ENCODE data around the gene SKI. TPM values are rescaled to one million over a fixed set of nuclear protein-coding genes. Genes with fewer than 3 reads are reported as not detected.

Gene SKI
- total RNA-seq, 2 donors from 2014 or later: 16.5 to 42.7 TPM

- peaks cover 8 to 9% of the 10 kb centered on the region in 2 donors for H3K4me1 Mint-ChIP-seq (ENCODE audit: low read depth in 2 of 2)
- H3K9me3 Mint-ChIP-seq: no peaks in the 10 kb centered on the region
- no peak overlapping the region for H3K4me3 Mint-ChIP-seq
- no peaks in the 10 kb centered on the region for H3K36me3 Mint-ChIP-seq
- no peak for ATAC-seq
- peak; percentile 41 for DNase-seq (ENCODE audit: low spot score)
- peaks cover 0 to 2% of the 10 kb centered on the region in 2 donors for H3K27me3 Mint-ChIP-seq
- H3K27ac Mint-ChIP-seq: no peak overlapping the region
Observed at GRCh38 chr1:2224631-2225428, 3.3 kb upstream of the SKI start.

DNA sequence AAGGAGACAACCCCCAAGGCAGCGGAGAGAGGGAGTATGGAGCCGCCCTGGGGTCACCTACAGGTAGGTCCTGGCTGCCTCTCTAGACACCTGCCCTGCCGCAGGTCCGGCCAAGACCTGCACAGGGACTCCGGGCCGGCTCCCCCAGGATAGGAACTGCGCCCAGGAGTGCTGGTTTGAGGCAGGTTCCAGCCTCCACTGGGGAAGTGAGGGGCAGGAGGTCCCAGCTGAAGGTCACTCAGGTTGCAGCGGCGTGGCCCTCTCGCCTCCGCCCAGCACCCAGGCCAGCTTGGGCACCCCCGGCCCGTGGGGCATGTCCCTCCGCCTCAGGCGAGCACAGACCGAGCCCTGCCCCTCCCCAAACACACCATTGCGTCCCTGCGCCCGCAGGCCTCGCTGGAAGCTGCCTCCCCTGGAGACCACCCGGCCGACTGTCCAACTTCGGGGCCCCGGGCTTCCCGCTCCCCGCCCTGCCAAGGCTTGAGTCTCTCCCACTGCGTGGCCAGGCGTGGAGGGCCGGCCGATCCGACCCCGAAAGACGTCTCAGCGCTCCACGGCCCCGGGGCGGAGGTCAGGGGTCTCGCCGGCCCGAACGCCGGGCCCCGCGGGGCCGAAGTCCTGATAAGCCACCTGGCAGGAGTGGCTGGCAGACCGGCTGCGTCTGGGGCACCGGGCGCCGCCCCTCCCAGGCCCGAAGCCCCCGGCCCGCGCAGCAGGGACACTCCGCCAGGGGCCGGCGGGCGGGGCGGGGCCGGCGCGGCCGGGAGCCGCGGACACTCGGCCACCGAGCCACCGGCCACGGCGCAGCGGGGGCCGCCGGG lies 1.4 kb upstream of the SKI start:
- ATAC-seq (no peak), DNase-seq (ENCODE audit: low spot score) (no peak)
- Mint-ChIP-seq H3K27ac (peak overlapping the region; percentile 57 to 76), H3K36me3 (no peaks in the 10 kb centered on the region), H3K27me3 (peaks cover 0 to 2% of the 10 kb centered on the region in 2 donors), H3K4me1 (ENCODE audit: low read depth in 2 of 2) (peaks cover 20 to 22% of the 10 kb centered on the region in 2 donors), H3K4me3 (peak overlapping the region; percentile 80), H3K9me3 (no peaks in the 10 kb centered on the region)

- no peaks in the 10 kb centered on the region for H3K36me3 Mint-ChIP-seq
- H3K9me3 Mint-ChIP-seq: no peaks in the 10 kb centered on the region
- peak overlapping the region; percentile 65 for H3K4me3 Mint-ChIP-seq
- H3K27me3 Mint-ChIP-seq: peaks cover 0 to 2% of the 10 kb centered on the region in 2 donors
- no peak overlapping the region for H3K27ac Mint-ChIP-seq
- peaks cover 28 to 29% of the 10 kb centered on the region in 2 donors for H3K4me1 Mint-ChIP-seq (ENCODE audit: low read depth in 2 of 2)
- DNase-seq (ENCODE audit: low spot score) (peak; percentile 98), ATAC-seq (peak; percentile 95 to 97)
Observed at GRCh38 chr1:2227346-2228156, 568 bp upstream of the SKI start.

DNA sequence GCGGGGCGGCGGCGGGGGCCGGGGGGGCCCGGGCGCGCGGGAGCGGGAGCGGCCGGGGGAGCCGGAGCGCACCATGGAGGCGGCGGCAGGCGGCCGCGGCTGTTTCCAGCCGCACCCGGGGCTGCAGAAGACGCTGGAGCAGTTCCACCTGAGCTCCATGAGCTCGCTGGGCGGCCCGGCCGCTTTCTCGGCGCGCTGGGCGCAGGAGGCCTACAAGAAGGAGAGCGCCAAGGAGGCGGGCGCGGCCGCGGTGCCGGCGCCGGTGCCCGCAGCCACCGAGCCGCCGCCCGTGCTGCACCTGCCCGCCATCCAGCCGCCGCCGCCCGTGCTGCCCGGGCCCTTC lies 546 bp downstream of the SKI start:
- peaks cover 36 to 37% of the 10 kb centered on the region in 2 donors for H3K4me1 Mint-ChIP-seq (ENCODE audit: low read depth in 2 of 2)
- DNase-seq (ENCODE audit: low spot score): no peak
- H3K9me3 Mint-ChIP-seq: no peaks in the 10 kb centered on the region
- H3K36me3 Mint-ChIP-seq: no peaks in the 10 kb centered on the region
- H3K27ac Mint-ChIP-seq: peak overlapping the region in 1 of 2 donors; percentile 65
- H3K4me3 Mint-ChIP-seq: peak overlapping the region; percentile 91
- peaks cover 0 to 2% of the 10 kb centered on the region in 2 donors for H3K27me3 Mint-ChIP-seq
- ATAC-seq: no peak

DNA sequence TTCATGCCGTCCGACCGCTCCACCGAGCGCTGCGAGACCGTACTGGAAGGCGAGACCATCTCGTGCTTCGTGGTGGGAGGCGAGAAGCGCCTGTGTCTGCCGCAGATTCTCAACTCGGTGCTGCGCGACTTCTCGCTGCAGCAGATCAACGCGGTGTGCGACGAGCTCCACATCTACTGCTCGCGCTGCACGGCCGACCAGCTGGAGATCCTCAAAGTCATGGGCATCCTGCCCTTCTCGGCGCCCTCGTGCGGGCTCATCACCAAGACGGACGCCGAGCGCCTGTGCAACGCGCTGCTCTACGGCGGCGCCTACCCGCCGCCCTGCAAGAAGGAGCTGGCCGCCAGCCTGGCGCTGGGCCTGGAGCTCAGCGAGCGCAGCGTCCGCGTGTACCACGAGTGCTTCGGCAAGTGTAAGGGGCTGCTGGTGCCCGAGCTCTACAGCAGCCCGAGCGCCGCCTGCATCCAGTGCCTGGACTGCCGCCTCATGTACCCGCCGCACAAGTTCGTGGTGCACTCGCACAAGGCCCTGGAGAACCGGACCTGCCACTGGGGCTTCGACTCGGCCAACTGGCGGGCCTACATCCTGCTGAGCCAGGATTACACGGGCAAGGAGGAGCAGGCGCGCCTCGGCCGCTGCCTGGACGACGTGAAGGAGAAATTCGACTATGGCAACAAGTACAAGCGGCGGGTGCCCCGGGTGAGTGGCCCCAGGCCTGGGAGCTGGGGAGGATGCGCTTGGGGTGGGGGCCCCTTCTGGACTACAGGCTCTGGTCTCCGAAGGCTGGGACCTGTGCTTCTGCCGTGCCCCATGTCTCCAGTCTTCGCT lies 1.1 kb downstream of the SKI start:
- no peaks in the 10 kb centered on the region for H3K36me3 Mint-ChIP-seq
- H3K27ac Mint-ChIP-seq: peak overlapping the region in 1 of 2 donors; percentile 65
- ATAC-seq (peak in 1 of 2 donors; percentile 7), DNase-seq (ENCODE audit: low spot score) (no peak)
- H3K4me1 Mint-ChIP-seq (ENCODE audit: low read depth in 2 of 2): peaks cover 37 to 42% of the 10 kb centered on the region in 2 donors
- H3K4me3 Mint-ChIP-seq: peak overlapping the region; percentile 91
- peaks cover 0 to 2% of the 10 kb centered on the region in 2 donors for H3K27me3 Mint-ChIP-seq
- no peaks in the 10 kb centered on the region for H3K9me3 Mint-ChIP-seq

DNA sequence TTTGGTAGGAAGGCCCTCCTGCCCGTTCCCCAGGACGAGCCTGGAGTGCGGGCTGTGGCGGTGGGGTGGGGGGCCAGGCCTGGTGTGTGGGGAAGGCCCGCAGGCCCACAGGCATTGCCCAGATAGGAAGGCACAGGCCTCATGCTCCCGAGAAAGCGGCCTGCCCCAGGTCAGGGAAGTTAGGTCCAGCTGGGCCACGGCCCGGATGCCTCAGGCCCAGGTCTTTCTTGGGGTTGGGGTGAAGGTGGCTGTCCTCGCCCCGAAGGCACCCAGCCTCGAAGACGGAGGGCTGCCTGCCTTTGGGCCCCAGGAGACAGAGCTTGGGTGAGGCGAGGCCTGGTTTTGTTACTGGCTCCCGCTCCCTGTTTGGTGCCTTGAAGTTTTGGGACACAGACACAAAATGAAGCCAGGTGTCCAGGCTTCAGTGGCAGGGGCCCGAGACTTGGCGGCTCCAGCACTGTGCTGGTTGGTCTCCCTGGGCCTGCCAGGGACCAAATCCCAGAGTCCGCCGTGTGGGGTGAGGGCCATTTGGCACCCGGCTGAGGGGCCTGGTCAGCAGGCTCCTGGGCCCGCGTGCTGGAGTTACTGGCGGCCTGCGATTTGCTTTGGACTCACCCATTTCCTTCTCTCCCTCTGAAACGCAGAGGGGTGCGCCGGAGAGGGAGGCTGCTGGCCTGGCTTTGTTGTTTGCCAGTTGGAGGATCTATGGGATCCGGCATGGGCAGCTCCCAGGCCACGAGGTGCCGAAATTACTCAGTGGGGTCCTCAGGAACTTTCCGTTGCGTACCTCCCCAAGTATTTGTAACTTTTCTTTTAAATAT lies 2.0 kb downstream of the SKI start:
- Mint-ChIP-seq H3K36me3 (no peaks in the 10 kb centered on the region), H3K27ac (peak overlapping the region; percentile 53 to 65), H3K4me1 (ENCODE audit: low read depth in 2 of 2) (peaks cover 42 to 47% of the 10 kb centered on the region in 2 donors), H3K4me3 (peak overlapping the region; percentile 91), H3K27me3 (peaks cover 0 to 2% of the 10 kb centered on the region in 2 donors), H3K9me3 (no peaks in the 10 kb centered on the region)
- ATAC-seq (no peak), DNase-seq (ENCODE audit: low spot score) (no peak)

DNA sequence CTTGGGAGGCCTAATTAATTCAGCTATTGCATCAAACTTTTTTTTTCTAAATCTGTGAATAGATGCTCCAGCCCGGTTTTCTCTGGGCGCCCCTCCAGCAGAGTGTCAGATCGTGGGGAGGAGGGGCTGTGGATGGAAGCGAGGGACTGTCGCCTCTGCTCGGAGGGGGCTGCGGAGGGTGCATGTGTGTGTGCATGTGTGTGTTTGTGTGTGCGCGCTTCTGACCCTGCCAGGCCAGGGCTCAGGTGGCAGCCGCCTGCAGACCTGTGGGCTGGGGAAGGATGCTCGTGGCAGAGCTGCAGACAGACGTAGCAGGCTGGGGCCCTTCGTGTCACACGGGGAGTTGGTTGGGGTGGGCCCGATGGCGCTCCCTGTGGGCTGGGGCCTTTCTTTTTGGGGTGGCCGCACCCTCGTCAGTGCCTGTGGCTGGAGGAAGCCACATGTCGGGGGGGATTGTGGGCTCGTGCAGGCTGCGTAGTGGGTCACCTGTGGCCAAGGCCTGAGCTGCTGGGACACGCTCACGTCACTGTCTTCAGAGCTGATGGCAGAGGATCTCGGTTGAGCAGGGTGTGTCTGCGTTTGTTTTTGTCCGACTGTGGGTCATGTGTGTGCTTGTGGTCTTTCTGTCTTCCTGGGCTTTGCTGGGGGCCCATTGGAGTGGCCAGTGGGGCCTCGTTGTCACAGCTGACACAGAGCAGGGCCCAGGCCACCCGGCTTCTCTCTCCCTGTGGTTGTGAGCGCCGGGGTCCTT lies 2.8 kb downstream of the SKI start:
- ATAC-seq: no peak
- no peaks in the 10 kb centered on the region for H3K9me3 Mint-ChIP-seq
- H3K36me3 Mint-ChIP-seq: no peaks in the 10 kb centered on the region
- peak overlapping the region; percentile 43 to 53 for H3K27ac Mint-ChIP-seq
- peaks cover 0 to 2% of the 10 kb centered on the region in 2 donors for H3K27me3 Mint-ChIP-seq
- H3K4me1 Mint-ChIP-seq (ENCODE audit: low read depth in 2 of 2): peaks cover 49 to 55% of the 10 kb centered on the region in 2 donors
- peak overlapping the region; percentile 88 for H3K4me3 Mint-ChIP-seq
- no peak for DNase-seq (ENCODE audit: low spot score)

DNA sequence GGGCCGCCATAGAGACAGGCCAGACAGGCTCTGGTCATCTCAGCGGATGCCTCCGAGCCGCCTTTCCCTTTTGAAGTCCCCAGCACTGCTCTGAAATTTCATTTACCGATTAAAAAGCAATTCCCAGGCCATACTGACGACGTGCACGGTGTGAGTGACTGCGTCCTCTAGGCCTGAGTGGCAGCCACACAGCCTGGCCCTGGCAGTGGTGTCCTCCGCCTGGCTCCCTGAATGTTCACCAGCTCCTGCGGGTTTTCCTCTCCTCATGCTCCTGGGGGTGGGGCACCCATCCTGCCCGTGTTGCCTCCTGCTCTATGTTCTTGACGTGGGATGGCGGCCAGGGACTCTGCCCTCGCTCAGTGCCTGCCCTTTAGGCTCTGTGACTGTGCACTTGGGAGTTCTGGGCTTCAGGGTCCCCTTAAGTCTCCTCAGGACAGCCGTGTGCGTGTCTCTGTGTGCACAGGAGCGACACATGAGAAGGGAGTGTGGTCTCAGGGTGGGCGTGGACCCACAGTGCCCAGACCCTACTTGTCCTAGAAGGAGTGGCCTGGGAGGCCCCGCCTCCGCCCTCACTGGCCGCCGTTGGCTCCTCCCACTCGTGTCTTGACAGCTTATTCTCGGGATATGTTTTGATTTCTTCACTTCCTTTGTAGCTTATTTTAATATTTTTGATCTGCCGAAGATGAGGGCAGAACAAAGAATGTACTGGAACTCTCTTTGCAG lies 3.6 kb downstream of the SKI start:
- H3K4me3 Mint-ChIP-seq: peak overlapping the region; percentile 88
- no peak for DNase-seq (ENCODE audit: low spot score)
- no peak for ATAC-seq
- peak overlapping the region; percentile 32 to 43 for H3K27ac Mint-ChIP-seq
- no peaks in the 10 kb centered on the region for H3K27me3 Mint-ChIP-seq
- H3K36me3 Mint-ChIP-seq: no peaks in the 10 kb centered on the region
- H3K4me1 Mint-ChIP-seq (ENCODE audit: low read depth in 2 of 2): peaks cover 50 to 58% of the 10 kb centered on the region in 2 donors
- no peaks in the 10 kb centered on the region for H3K9me3 Mint-ChIP-seq

DNA sequence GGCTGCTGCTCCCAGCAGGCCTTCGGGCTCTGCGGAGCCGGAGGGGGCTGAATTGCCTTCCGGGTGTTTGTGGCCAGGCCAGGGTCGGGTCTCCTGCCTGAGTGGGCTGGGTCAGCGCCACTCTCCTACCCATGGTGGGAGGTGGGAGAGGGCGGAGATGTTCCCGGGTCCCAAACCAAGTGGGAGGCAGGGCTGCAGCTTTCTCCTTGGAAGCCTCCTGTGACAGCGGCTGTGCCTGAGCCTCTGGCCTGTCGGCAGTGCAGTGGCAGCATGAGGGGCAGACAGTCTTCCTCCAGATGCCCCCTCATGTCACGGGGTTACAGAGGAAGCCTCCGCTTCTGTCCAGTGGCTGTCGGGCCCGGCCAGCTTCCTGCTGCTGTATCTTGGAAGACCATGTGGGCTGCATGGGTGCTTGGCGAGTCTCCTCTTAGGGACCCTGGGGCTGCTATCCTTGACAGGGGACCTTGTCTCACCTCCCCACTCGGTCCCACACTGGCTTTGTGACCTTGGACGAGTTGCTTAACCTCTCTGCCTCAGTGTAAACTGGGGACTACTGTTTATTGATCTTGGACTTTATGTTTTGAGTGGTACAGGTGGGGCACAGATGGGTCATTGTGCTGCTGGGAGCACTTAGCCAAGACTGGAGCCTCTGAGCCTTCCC lies 4.3 kb downstream of the SKI start:
- H3K36me3 Mint-ChIP-seq: no peaks in the 10 kb centered on the region
- no peaks in the 10 kb centered on the region for H3K27me3 Mint-ChIP-seq
- H3K27ac Mint-ChIP-seq: peak overlapping the region; percentile 32 to 43
- DNase-seq (ENCODE audit: low spot score): no peak
- peaks cover 50 to 58% of the 10 kb centered on the region in 2 donors for H3K4me1 Mint-ChIP-seq (ENCODE audit: low read depth in 2 of 2)
- peak overlapping the region; percentile 88 for H3K4me3 Mint-ChIP-seq
- no peak for ATAC-seq
- no peaks in the 10 kb centered on the region for H3K9me3 Mint-ChIP-seq

DNA sequence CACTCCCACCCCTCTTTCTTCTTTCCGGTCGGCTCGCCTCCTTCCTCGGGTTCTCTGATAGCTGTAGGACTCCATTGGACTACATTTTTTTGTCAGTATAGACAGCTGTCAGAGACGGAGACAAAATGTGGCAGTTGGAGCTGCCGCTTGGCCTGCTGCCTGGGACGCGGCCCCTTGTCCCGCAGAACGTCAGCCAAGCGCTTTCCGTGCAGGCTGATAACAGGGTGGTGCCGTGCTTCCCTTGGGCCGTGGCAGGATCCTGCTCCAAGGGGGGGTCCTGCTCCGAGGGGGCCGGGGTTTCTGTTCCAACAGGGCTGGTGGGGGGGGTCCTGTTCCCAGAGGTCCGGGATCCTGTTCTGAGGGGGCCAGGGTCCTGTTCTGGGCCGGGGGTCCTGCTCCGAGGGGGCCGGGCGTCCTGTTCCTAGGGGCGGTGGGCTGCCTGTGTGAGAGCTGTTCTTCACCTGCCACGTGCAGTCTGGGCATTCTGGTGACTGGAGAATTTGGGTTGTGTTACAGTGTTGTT lies 4.9 kb downstream of the SKI start:
- Mint-ChIP-seq H3K4me1 (ENCODE audit: low read depth in 2 of 2) (peaks cover 50 to 58% of the 10 kb centered on the region in 2 donors), H3K36me3 (no peaks in the 10 kb centered on the region), H3K9me3 (no peaks in the 10 kb centered on the region), H3K27me3 (no peaks in the 10 kb centered on the region), H3K27ac (no peak overlapping the region), H3K4me3 (peak overlapping the region; percentile 88)
- ATAC-seq (no peak), DNase-seq (ENCODE audit: low spot score) (no peak)

DNA sequence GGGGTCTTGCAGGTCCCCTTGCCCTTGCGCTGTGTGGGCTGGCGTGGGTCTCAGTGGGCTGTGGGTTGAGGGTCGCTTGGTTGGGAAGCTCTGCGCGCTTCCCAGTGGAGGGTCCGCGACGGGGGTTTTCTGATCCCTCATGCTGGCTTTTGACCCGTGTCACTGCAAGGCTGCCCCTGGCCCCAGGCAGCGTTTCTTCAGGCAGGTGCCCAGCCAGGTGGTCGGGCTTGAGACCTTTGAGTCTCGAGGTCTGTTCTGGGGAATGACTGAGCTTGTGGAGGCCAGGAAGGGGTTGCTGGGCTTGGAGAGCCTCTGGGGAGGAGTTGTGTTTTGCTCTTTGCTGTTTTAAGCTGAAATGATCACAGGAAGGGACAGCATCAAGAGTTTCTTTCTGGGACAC lies 5.3 kb downstream of the SKI start:
- Mint-ChIP-seq H3K27ac (no peak overlapping the region), H3K4me3 (peak overlapping the region; percentile 27), H3K4me1 (ENCODE audit: low read depth in 2 of 2) (peaks cover 50 to 58% of the 10 kb centered on the region in 2 donors), H3K36me3 (no peaks in the 10 kb centered on the region), H3K27me3 (no peaks in the 10 kb centered on the region), H3K9me3 (no peaks in the 10 kb centered on the region)
- no peak for ATAC-seq
- no peak for DNase-seq (ENCODE audit: low spot score)

All from natural killer cell treated with Interleukin-12 subunit alpha and Interleukin-12 subunit beta and Interleukin-15 and Interleukin-18, amount 100 ng/mL, for 72 hours (primary cell).